Midbrain (tissue), 1 donor: Measurements from ENCODE around the gene TP73.

Experiments used
- DNase-seq: peaks from one replicate; lab custom pipeline; 2025; lab: John Stamatoyannopoulos, UW

Gene TP73

DNA sequence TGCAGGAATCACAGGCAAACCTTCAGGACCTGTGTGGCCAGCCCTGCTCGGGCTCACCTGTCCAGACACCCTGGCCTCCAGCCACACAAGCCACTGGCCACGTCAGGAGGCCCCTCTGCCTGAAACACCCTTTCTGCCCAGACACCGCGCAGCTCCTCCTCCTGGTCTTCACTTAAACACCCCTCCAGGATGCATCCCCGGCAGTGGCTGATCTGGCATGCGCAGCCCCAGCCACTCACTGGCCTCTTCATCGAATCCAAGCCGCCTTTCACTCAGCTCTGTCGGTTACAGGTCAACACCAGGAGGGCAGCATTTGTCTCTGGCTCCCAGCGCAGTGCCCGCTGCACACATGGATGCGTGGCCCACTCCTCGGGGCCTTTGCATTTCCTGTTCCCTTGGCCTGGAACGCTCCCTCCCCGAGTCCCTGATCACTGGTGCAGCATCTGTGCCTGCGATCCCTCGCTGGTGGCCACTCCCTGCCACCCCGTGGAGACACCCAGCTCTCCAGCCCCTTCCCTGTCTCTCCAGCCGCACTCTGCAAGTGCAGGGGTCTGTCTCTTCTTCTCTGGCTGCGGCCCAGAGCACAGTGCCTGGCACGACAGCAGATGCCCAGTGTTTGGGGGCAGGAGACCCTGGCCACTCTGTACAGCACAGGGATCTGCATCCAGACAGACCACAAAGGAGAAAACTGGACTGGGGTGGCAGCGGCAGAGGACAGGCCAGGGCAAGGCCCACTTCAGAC, 18.1 kb upstream of the TP73 start:
- no peak for DNase-seq

DNA sequence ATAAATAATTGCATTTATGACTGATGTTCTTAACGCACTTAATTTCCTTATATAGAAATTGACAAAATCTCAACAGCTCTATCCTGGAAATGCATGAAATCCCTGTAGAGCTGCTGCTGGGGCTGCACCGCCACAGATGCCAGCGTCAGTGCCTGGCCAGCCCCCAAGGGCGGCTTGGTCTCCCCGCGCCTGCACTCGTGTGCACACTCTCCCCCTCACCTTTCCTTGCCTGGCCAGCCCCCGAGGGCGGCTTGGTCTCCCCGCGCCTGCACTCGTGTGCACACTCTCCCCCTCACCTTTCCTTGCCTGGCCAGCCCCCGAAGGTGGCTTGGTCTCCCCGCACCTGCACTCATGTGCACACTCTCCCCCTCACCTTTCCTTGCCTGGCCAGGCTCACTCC, 16.2 kb upstream of the TP73 start:
- no peak for DNase-seq

DNA sequence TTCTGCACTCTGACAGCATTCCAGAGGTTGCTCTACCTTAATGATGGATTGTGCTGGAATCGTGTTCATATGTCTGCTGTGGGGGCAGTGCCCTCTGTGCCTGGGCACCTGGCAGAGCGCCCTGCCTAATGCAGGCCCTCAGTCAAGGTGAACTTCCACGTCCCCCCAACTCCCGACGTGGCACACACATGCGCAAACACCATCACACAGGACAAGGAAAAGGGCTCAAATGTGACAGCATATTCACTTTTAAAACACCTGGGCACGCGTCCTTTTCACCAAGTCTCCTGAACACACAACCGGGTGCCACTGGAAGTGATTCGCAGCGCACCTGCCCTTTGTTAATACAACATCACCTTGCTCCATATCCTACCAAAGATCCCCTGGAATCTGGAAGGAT, 15.8 kb upstream of the TP73 start:
- DNase-seq = no peak

DNA sequence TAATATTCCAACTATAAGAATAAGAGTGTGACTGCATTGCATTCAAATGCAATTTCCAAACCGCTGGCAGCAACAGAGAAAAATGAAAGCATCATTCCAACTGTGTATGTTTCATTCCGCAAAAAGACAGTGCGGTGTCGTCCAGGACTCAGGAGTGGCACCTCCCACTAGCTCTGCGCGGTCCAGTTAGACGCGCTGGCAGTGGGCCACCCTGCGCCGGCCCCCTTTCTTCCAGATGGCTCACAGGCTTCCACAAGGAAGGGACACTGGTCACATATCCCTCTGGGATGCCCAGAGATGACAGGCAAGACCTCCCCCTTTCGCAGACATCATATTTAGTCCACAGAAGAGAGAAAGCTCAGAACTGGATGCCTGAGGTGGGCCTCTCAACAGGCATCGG, 14.3 kb upstream of the TP73 start:
- no peak for DNase-seq

DNA sequence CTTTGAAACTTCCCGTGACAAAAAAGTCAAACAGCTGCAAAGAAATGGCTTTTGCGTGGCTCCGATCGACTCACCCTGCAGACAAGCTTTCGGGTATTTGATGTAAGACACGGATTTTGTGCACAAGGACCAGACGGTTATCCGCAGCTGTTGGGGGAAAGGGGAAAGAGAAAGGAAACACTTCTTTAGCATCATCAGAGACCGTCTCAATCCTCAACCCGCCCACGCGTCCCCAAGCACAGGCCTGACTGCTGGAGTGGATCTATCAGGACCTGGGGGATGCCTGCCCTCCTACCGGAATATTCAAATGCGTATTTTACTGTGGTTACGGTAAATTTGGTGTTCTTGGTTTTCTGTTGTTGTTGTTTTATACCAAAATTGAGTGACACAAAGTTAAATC, 13.6 kb upstream of the TP73 start:
- DNase-seq = no peak

DNA sequence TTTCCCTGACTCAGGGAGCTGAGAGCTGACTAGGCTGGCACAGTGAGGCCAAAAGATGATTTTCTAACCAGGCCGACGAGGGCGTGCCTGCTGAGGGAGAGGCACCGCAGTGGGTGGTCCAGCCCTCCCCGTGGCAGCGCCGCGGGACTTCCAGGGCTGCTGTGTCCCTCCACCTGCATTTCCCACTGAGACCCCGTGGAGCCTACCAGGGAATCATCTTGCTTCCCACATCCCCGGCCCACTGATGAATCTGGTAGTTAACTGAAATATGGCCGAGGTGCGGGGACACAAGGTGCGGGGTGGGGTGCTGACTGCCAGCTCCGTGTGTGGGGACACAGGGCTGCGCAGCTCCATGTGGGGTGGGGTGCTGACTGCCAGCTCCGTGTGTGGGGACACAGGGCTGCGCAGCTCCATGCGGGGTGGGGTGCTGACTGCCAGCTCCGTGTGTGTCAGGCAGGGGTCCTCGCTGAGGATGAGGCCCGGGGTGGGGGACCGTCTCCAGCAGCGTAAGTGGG, 12.9 kb upstream of the TP73 start:
- no peak for DNase-seq

DNA sequence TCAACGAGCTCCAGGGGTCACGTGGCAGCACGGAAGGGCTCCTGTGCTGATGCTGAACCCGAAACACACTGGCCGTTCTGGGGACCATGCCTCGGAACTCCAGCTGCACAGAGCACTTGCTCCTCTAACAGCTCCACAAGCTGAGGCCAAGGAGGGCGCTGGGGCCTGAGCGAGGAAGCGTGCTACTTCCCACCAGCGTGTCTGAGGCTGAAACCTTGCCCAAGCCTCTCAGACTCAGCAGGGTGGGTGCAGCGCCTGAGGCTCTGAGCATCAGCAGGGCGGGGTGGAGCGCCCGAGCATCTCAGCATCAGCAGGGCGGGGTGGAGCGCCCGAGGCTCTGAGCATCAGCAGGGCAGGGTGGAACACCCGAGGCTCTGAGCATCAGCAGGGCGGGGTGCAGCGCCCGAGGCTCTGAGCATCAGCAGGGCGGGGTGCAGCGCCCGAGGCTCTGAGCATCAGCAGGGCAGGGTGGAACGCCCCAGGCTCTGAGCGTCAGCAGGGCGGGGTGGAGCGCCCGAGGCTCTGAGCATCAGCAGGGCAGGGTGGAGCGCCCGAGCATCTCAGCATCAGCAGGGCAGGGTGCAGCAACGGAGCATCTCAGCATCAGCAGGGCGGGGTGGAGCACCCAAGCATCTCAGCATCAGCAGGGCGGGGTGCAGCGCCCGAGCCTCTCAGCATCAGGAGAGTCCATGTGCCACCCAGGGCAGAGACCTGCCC, 12.0 kb upstream of the TP73 start:
- DNase-seq = no peak

DNA sequence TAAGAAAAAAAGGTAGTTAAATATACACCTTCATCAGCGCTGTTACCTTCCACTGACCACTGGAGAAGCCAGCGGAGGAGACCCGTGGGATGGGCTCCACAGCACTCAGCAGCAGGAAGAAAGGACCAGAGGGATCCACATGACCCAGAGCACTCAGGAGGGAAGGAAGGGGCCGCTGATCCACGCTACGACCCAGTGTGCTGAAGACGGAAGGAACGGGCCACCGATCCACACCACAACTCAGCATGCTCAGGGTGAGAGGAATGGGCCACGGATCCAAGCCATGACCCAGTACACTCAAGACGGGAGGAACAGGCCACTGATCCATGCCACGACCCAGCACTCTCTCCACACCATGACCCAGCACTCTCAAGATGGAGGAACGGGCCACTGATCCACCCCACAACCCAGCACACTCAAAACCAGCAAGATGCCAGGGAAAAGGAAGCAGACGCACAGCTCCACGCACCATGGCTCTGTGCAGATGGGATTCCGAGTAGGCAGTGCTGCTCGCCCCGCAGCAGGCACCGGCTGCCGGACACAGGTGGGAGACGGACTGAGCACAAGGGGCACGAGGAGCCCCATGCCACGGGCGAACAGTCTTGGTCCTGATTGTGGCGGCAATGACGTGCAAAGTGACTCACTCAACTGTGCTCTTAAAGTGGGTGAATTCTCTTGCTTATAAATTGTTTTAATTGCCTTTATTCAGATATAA, 11.1 kb upstream of the TP73 start:
- no peak for DNase-seq

DNA sequence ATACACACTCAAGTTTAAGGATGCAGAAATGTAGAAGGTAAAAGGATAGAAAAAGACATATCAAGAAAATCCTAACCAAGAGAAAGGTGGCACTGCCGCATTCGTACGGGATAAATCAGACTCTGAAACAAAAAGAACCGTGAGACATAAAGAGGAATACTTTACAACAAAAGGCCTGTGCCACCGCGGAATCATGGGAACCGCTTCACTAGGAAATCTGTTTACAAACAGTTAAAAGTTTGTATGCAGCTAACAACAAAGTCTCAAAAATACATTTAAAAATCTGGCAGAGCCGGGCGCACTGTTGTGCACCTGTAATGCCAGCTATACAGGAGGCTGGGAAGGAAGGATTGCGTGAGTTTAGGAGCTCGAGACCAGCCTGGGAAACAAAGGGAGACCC, 10.5 kb upstream of the TP73 start:
- no peak for DNase-seq

DNA sequence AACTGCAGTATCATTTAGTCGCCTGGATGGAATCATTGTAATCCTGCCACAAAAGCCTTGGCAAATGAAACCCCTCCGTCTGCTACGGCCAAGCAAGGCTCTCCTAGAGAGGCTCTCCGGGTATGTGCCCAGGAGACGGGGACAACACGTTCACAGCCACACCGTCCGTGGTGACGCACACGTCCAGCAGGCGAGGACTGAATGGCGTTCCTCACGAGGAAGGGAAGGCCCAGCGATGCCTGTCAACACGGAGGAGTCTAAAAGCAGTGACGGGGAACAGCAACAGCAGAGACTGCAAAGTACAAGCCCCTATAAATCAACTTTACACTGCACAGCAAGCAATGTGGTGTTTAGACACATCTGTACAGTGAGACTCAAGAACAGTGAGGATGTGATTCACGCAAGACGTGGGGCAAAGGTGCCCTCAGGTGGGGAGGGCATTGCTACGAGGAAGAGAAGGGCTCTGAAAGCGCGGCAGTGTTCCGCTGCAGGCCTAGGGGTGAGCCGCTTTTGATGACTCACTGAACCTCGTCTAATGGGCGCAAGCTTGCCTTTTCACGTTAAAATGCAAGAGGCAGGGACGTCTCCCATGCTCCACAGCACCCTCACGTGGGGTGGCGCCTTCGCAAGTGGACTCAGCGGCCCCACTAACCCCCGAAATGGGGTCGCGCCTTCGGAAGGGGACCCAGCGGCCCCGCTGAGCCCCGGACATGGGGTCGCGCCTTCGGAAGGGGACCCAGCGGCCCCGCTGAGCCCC, 9.2 kb upstream of the TP73 start:
- no peak for DNase-seq

DNA sequence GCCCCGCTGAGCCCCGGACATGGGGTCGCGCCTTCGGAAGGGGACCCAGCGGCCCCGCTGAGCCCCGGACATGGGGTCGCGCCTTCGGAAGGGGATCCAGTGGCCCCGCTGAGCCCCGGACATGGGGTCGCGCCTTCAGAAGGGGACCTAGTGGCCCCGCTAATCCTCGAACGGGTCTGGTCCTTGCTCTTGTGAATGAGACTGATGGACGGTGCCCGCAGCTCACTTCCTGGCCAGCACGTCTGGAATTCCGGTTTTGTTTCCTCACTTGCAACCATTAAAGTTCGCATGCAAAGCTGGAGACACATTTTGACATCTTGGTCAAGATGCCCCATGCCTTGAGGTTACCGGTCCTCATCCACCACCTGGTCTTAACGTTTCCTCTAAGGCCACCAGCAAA, 8.0 kb upstream of the TP73 start:
- no peak for DNase-seq

DNA sequence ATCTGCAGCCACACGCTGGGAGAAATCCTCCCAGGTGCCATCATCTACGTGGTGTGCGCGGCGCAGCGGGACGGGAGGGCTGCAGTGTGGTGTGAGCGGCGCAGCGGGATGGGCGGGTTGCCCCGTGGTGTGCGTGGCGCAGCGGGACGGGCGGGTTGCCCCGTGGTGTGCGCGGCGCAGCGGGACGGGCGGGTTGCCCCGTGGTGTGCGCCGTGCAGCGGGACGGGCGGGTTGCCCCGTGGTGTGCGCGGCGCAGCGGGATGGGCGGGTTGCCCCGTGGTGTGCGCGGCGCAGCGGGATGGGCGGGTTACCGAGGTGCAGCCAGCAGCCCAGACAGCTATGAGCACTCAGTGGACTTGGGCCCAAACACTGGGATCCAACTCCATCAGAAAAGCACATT, 7.1 kb upstream of the TP73 start:
- DNase-seq = no peak

DNA sequence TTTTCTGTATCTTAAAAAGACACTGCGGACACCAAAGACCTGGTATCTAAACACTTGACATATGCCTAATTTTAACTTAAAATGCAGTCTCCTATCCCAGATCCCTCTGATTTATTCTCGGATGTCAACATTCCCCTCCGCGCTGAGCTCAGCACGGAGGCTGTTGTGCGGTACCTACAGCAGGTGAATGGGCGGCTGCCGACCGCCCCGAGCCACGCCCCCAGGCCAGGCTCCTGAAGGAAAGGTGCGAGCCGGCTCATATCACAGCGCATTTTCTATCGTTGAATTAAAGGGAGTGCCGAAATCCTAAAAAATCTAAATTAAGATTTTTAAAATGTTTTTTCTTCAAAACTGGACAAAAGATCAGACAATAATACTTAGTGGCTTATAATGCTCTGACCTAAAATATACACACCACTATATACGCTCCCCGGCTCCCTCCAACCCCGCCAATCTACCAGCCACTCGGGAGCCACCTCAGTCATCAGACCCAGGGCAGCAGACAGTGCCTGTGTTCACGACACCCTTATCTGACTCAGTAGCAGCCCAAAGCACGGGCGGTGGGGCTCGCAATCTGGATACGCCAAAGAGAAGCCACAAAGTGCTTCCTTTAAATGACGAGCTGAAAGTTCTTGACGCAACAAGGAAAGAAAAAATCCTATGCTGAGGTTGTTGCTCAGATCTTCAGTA, 6.5 kb upstream of the TP73 start:
- DNase-seq = no peak

DNA sequence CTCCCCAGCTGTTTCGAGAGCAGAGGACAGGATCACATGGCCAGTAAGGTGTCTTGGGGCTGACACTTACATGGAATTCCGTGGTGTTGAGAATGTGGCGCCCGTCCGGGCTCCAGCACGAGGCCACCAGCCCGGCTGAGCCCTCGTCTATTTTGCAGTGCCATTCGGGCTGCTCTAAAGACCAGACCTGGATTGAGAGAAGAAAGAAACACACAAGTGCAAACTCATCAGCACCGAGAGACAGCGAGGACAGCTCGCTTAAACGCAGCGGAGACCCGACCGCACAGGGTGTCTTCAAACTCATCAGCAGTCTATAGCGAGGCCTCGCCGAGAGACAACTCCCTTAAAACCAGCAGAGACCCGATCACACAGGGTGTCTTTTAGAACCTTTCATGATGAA, 5.7 kb upstream of the TP73 start:
- DNase-seq = no peak

DNA sequence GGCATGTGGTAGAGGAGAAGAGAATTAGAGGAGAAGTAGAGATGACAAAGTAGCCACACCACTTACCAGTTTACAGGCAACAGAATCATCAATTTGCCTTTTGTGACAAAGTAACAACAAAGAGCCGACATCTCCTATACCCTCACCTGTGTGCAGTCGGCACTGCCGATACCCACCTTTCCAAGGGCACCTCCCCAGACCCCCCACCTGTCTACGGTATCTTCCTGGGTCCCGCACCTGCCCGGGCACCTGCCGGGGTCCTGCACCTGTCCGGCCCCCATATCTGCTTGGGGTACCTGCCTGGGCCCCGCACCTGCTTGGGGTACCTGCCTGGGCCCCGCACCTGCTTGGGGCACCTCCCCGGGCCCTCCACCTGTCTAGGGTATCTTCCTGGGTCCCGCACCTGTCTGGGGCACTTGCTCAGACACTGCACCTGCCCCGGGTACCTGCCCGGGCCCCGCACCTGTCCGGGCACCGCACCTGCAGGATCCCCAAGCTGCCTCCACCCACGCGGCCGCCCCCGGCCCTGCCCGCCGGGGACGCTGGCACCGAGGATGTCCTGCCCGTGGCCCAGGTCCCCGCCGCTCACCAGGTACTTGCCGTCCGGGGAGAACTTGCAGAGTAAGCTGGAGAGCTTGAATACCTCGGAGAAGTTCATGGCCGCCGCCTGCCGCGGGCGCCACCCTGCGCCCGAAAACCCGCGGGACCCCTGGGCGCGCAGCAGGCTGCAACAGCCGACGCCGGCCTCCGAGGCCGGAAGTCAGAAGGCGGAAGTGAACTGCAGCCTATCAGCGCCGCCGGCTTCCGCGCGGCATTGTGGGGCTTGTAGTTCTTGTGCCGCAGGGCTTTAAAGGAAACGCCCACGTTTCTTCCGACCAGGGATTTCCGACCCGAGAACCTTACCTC, 2.7 kb upstream of the TP73 start, which contains the start of gene WRAP73:
WRAP73 (minus strand) TSS at position 762 of the 906 bp plus-strand sequence; CDS start at position 658, 104 bp downstream.
- peak; percentile 88 for DNase-seq

DNA sequence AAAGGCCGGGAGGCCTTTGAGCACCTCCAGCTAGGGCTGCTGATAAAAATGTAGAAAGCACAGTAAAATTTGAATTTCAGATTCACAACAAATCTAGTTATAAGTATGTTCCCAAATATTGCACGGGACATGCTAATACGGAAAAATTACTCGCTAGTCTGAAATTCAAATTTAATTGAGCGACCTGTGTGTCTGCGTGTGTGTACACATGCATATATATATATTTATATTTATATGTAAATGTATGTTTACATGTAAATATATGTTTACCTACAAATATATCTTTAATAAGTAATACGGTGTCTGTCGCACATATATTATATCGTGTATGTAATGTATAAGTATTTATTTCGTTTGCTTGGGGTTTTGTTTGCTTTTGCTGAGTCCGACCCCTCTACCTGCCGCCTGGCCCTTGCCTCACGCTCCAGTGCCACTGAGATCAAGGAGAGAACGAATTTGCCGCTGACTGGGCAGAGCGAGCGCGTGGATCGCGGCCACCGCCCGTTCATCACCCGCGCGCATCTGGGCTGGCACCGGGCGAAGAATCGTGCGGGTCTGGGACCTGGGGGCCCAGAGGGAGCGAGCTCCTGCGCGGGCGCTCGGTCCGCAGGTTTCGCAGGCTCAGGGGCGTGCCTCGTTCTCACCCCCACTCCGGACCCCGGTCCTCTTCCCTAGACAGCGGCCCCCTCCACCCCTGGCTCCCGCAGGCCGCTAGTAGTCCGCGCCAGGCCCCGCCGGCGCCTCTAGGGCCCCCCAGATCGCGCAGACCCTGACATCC, 1.9 kb upstream of the TP73 start:
- DNase-seq = no peak

DNA sequence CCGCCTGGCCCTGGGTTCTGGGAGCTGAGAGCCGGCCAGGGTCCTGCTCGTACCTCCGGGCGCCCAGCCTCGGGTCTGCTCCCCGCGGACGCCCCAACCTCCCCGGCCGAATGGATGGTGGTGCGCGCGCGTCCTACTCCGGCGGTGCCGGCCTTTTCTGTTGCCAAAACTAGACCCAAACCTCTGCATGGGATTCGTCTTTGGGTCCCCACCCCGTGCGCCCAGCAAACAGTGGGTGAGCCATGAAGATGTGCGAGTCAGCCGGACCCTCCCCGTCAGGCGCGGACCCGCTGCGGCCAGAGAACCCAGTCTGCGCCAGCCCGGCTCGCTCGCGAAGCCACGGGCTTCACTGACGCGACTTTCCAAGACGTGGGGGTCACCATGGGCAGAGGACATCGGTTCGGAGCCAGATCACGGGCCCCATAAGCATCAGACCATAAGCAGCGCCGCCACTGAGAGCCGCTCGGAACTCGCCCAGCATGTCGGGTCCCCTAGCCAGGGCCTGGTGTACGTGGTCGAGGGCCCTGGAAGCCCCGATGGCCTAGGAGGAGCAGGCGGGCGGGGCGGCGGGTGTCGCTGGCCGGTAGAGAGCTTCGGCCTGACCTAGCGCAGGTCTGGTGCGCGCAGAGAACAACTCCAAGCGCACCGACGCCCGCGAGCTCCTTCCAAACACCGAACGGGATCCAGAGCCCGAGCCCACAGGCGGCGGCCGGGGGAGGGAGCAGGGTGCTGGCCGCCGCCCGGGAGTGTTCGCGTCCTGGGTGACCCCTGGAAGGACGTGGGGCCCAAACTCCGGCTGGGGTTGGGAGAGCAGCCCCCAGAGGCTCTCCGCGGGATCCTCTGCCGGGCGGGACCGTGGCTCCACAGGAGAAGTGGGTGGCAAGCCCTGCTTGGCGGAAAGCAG, 1.0 kb upstream of the TP73 start:
- DNase-seq = no peak

DNA sequence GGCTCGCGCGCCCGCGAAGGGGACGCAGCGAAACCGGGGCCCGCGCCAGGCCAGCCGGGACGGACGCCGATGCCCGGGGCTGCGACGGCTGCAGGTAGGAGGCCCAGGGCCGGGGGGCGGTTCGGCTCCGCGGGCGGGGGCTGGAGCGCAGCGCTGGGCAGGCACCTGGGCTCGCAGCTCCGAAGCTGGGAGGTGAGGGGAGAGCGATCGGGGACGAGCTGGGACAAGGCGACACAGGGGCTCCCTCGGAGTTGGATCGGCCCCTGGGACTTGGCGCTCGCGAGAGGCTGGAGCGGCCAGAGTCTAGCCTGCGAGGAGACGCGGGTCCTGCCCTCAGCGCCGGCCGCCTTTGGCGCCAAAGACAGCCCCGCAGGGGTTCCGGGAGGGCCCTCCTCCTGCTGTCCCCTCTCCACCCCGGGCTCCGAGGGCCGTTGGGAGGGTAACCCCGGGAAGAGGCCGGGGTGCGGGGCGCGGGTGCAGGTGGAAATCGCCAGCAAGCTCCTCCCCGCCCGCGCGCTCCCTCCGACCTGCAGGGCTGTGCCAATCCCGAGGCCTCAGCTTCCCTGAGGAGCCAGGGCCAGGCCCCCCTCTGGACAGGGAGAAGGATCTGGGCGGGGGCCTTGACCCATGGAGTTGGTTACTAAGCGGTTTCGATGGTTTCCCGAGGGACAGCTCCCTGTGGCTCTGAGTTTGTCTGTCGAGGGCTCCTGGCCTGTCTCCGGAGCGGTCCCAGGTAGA, 401 bp downstream of the TP73 start:
- no peak for DNase-seq
